Measurements from ENCODE around the gene C7orf57.

The C7orf57 gene

DNA sequence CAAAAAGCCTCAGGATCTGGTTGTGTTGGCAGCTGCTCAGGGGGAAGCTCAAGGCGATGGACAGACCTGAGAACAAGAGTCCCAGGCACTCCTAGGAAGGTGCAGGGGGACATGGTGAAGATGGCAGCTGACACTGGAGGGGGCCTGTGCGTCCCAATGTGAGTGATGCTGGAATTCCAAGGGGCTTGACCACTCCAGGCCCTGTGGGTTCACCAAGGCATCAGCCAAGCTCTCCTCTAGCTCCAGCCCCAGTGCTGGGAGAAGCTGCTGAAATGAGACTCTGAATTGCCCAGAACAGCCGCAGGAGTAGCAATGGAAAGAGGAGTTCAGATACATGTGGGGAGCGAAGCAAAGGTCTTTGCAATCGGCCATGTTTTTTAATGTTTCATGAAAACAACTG lies 69.7 kb downstream of the C7orf57 start:
- no peaks in the 10 kb centered on the region for H3K79me2 ChIP-seq (ENCODE audit: low read length)
- no peaks in the 10 kb centered on the region for H3K9me2 ChIP-seq (replicated peaks; ENCODE audit: insufficient read depth, low read length)

DNA sequence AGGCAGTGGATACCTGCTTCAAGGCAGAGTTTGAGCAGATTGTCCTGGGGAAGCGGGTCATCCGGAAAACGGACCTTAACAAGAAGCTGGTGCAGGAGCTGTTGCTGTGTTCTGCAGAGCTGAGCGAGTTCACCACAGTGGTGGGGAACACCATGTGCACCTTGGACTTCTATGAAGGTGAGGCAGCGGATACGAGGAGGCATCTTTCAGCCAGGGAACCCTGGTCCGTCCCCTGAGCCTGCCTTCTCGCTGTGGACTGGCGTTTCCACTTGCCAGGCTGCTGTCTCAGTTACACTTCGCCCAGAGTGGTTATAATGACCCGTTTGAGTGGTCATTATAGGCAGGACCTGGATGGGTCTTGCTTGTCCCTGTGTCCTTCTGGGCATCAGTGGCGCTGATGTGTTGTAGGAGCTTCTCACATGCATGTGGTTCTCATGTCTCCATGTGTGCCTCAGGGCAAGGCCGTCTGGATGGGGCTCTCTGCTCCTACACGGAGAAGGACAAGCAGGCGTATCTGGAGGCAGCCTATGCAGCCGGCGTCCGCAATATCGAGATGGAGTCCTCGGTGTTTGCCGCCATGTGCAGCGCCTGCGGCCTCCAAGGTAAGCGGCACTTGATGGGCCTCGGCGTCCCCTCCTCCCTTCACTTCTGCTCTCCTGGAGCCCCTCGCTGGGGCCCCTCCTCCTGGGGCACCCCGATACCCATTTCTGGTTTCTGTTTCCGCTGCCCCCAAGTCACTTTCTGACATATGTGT lies 71.7 kb downstream of the C7orf57 start:
- no peaks in the 10 kb centered on the region for H3K36me3 ChIP-seq (replicated peaks; ENCODE audit: insufficient read depth, low read length)
- H2AFZ ChIP-seq (ENCODE audit: low read length): no peak overlapping the region
- TF ChIP-seq EZH2phosphoT487 (IDR thresholded peaks at IDR 0.05; ENCODE audit: low read length) (no peak), EZH2 (optimal IDR thresholded peaks at IDR 0.05; ENCODE audit: low read depth, low read length) (no peak)
- TF ChIP-seq, protein P1, sequence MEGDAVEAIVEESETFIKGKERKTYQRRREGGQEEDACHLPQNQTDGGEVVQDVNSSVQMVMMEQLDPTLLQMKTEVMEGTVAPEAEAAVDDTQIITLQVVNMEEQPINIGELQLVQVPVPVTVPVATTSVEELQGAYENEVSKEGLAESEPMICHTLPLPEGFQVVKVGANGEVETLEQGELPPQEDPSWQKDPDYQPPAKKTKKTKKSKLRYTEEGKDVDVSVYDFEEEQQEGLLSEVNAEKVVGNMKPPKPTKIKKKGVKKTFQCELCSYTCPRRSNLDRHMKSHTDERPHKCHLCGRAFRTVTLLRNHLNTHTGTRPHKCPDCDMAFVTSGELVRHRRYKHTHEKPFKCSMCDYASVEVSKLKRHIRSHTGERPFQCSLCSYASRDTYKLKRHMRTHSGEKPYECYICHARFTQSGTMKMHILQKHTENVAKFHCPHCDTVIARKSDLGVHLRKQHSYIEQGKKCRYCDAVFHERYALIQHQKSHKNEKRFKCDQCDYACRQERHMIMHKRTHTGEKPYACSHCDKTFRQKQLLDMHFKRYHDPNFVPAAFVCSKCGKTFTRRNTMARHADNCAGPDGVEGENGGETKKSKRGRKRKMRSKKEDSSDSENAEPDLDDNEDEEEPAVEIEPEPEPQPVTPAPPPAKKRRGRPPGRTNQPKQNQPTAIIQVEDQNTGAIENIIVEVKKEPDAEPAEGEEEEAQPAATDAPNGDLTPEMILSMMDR (IDR thresholded peaks at IDR 0.05; ENCODE audit: low read length): no peak
- no peaks in the 10 kb centered on the region for H3K79me2 ChIP-seq (ENCODE audit: low read length)
- H3K27ac ChIP-seq (ENCODE audit: low read length): no peak overlapping the region
- H3K9me3 ChIP-seq (replicated peaks; ENCODE audit: insufficient read depth, low read length): no peaks in the 10 kb centered on the region
- H3K4me2 ChIP-seq (ENCODE audit: low read depth, low read length): no peak overlapping the region
- no peak overlapping the region for H3K4me3 ChIP-seq (ENCODE audit: low read length)
- no peaks in the 10 kb centered on the region for H3K27me3 ChIP-seq (replicated peaks; ENCODE audit: insufficient read depth, low read length)
- no peak for DNase-seq
- H3K9ac ChIP-seq (ENCODE audit: low read length): no peak overlapping the region
- no peaks in the 10 kb centered on the region for H3F3A ChIP-seq (ENCODE audit: insufficient read depth, low read length)
- H3K9me2 ChIP-seq (replicated peaks; ENCODE audit: insufficient read depth, low read length): no peaks in the 10 kb centered on the region
- no peaks in the 10 kb centered on the region for H3K4me1 ChIP-seq (ENCODE audit: low read length)
- no peaks in the 10 kb centered on the region for H4K20me1 ChIP-seq (ENCODE audit: insufficient read depth, low read length)

More for the DNA sequence above, 69.7 kb downstream of the C7orf57 start:
- no peaks in the 10 kb centered on the region for H3K4me1 ChIP-seq (ENCODE audit: low read length)
- H3K27ac ChIP-seq (ENCODE audit: low read length): no peak overlapping the region
- H3K36me3 ChIP-seq (replicated peaks; ENCODE audit: insufficient read depth, low read length): no peaks in the 10 kb centered on the region
- no peak overlapping the region for H2AFZ ChIP-seq (ENCODE audit: low read length)
- H3K27me3 ChIP-seq (replicated peaks; ENCODE audit: insufficient read depth, low read length): no peaks in the 10 kb centered on the region
- H4K20me1 ChIP-seq (ENCODE audit: insufficient read depth, low read length): no peaks in the 10 kb centered on the region
- H3K9me3 ChIP-seq (replicated peaks; ENCODE audit: insufficient read depth, low read length): no peaks in the 10 kb centered on the region
- H3K4me2 ChIP-seq (ENCODE audit: low read depth, low read length): no peak overlapping the region
- H3F3A ChIP-seq (ENCODE audit: insufficient read depth, low read length): no peaks in the 10 kb centered on the region
- H3K4me3 ChIP-seq (ENCODE audit: low read length): no peak overlapping the region
- DNase-seq: no peak
- H3K9ac ChIP-seq (ENCODE audit: low read length): no peak overlapping the region
- no peak for TF ChIP-seq EZH2 (optimal IDR thresholded peaks at IDR 0.05; ENCODE audit: low read depth, low read length)
- TF ChIP-seq EZH2phosphoT487 (IDR thresholded peaks at IDR 0.05; ENCODE audit: low read length): no peak
- TF ChIP-seq, protein P1 (IDR thresholded peaks at IDR 0.05; ENCODE audit: low read length): no peak

DNA sequence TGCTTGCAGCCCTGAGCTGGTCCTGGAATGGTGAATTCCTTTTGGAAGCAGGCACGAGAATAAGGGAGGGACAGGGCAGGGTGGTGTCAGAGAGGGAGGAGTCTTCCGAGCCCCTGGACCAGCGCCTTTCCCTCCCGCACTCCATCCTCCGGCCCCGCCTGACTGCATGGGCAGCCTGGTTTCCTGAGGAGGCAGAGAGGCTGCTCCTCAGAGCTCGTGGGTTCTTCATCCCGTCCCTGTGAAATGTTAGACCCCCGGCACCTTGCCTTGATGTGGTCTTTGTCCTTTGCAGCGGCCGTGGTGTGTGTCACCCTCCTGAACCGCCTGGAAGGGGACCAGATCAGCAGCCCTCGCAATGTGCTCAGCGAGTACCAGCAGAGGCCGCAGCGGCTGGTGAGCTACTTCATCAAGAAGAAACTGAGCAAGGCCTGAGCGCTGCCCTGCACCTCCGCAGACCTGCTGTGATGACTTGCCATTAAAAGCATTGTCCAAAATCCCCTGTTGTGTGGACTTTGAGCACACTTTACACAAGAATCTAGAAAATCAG lies 72.7 kb downstream of the C7orf57 start:
- H3F3A ChIP-seq (ENCODE audit: insufficient read depth, low read length): no peaks in the 10 kb centered on the region
- no peak overlapping the region for H3K4me2 ChIP-seq (ENCODE audit: low read depth, low read length)
- no peaks in the 10 kb centered on the region for H3K36me3 ChIP-seq (replicated peaks; ENCODE audit: insufficient read depth, low read length)
- no peak overlapping the region for H2AFZ ChIP-seq (ENCODE audit: low read length)
- no peaks in the 10 kb centered on the region for H3K9me2 ChIP-seq (replicated peaks; ENCODE audit: insufficient read depth, low read length)
- H4K20me1 ChIP-seq (ENCODE audit: insufficient read depth, low read length): no peaks in the 10 kb centered on the region
- H3K79me2 ChIP-seq (ENCODE audit: low read length): no peaks in the 10 kb centered on the region
- no peaks in the 10 kb centered on the region for H3K27me3 ChIP-seq (replicated peaks; ENCODE audit: insufficient read depth, low read length)
- TF ChIP-seq EZH2phosphoT487 (IDR thresholded peaks at IDR 0.05; ENCODE audit: low read length) (no peak), EZH2 (optimal IDR thresholded peaks at IDR 0.05; ENCODE audit: low read depth, low read length) (no peak)
- TF ChIP-seq, protein P1 (IDR thresholded peaks at IDR 0.05; ENCODE audit: low read length): no peak
- H3K4me3 ChIP-seq (ENCODE audit: low read length): no peak overlapping the region
- DNase-seq: no peak
- no peaks in the 10 kb centered on the region for H3K4me1 ChIP-seq (ENCODE audit: low read length)
- no peak overlapping the region for H3K27ac ChIP-seq (ENCODE audit: low read length)
- H3K9me3 ChIP-seq (replicated peaks; ENCODE audit: insufficient read depth, low read length): no peaks in the 10 kb centered on the region
- H3K9ac ChIP-seq (ENCODE audit: low read length): no peak overlapping the region
